HCT116 (cell line): ENCODE results near the gene FCF1. TPM values are rescaled to one million over a fixed set of nuclear protein-coding genes. Genes with fewer than 3 reads are reported as not detected.

Source experiments
- ATAC-seq: fragments of 200-7000 bp; cut with Tn5 transposase; 2 replicates; pipeline ENCODE4 v1.9.1; 2020; ENCODE audit warnings: mild to moderate bottlenecking, moderate library complexity
- BruUV-seq: library from RNA; stranded (reverse); fragments of 400-500 nt; replicated peaks from 2 replicates; lab custom pipeline; 2021; lab: Mats Ljungman, UMichigan
- CTCF ChIA-PET: fragments of 300-600 bp; sonication (Branson Sonifier 250); formaldehyde crosslinking; loops from one replicate; lab custom pipeline; 2021; ENCODE audit warnings: antibody characterized with exemption; lab: Charles Lee
- POLR2A ChIA-PET: fragments of 300-600, 350-600 bp; sonication (Branson Sonifier 250); formaldehyde crosslinking; loops from one replicate; lab custom pipeline; 2021; ENCODE audit warnings: antibody characterized with exemption; lab: Charles Lee
- RAD21 ChIA-PET, 2 experiments: fragments of 300-600 bp; sonication (Branson Sonifier 250); formaldehyde crosslinking; loops; one replicate each; lab custom pipeline; 2023; ENCODE audit warnings: low total read pairs in 2 of 2; ENCODE audit not compliant: uncharacterized antibody in 2 of 2, unreplicated experiment in 2 of 2, low non-redundant PET in 1 of 2; lab: Charles Lee
- DNase-seq: peaks from one replicate; pipeline ENCODE4 v3.0.0-alpha.2; 2010; ENCODE audit warnings: low read depth, low spot score
- H2AFZ ChIP-seq: fragments of 200-600 bp; shearing (Covaris generic), sonication (generic); 2 replicates; pipeline ENCODE4 v1.6.1; 2017; ENCODE audit warnings: low read depth, mixed run types, mixed read lengths, antibody characterized with exemption, low read length; ENCODE audit not compliant: poor library complexity, severe bottlenecking
- H3K27ac ChIP-seq: 2 replicates; pipeline ENCODE4 v1.5.1; 2012; ENCODE audit warnings: low read depth, low read length
- H3K27me3 ChIP-seq: fragments of 200-600 bp; sonication (generic); 2 replicates; pipeline ENCODE4 v1.6.1; 2016; ENCODE audit warnings: mixed run types, low read length, mixed read lengths; ENCODE audit not compliant: insufficient read depth
- H3K36me3 ChIP-seq, 2 experiments: fragments of 200-500 bp in 1 of 2; fragments of 200-600 bp in 1 of 2; sonication (Bioruptor generic) in 1 of 2; sonication (generic) in 1 of 2; 2 replicates each; pipeline versions ENCODE4 v1.5.1 to v1.6.1; 2014 to 2016; ENCODE audit warnings: low read length in 2 of 2, inconsistent platforms in 1 of 2, mixed read lengths in 1 of 2, mixed run types in 1 of 2; ENCODE audit not compliant: insufficient read depth in 2 of 2, control insufficient read depth in 1 of 2
- H3K4me1 ChIP-seq, 2 experiments: fragments of 200-600 bp in 1 of 2; sonication (generic) in 1 of 2; 2 replicates each; pipeline versions ENCODE4 v1.5.1 to v1.6.1; 2012 to 2017; ENCODE audit warnings: low read length in 2 of 2, inconsistent platforms in 1 of 2, mild to moderate bottlenecking in 1 of 2, mixed read lengths in 1 of 2, mixed run types in 1 of 2, moderate library complexity in 1 of 2; ENCODE audit not compliant: insufficient read depth in 2 of 2, control insufficient read depth in 1 of 2
- H3K4me2 ChIP-seq: fragments of 200-600 bp; sonication (generic); 2 replicates; pipeline ENCODE4 v1.6.1; 2017; ENCODE audit warnings: mixed run types, low read length, mixed read lengths
- H3K4me3 ChIP-seq, 2 experiments: fragments of 200-600 bp in 1 of 2; sonication (generic) in 1 of 2; replicated peaks in 1 of 2; 2 replicates each; pipeline ENCODE4 v1.5.1; 2011 to 2016; ENCODE audit warnings: low read length in 2 of 2, control low read depth in 1 of 2, low read depth in 1 of 2, mild to moderate bottlenecking in 1 of 2, mixed read lengths in 1 of 2, mixed run types in 1 of 2
- H3K79me2 ChIP-seq: fragments of 200-600 bp; sonication (generic); 2 replicates; pipeline ENCODE4 v1.6.1; 2017; ENCODE audit warnings: mild to moderate bottlenecking, mixed run types, low read length, moderate library complexity, mixed read lengths; ENCODE audit not compliant: insufficient read depth
- H3K9ac ChIP-seq: fragments of 200-600 bp; sonication (generic); 2 replicates; pipeline ENCODE4 v1.6.1; 2016; ENCODE audit warnings: low read length, mixed read lengths
- H3K9me2 ChIP-seq: fragments of 200-600 bp; sonication (generic), shearing (Covaris generic); 2 replicates; pipeline ENCODE4 v1.6.1; 2017; ENCODE audit warnings: mixed run types, mild to moderate bottlenecking, moderate library complexity; ENCODE audit not compliant: insufficient read depth
- H3K9me3 ChIP-seq, 2 experiments: fragments of 200-500 bp in 1 of 2; fragments of 200-600 bp in 1 of 2; sonication (Bioruptor generic) in 1 of 2; sonication (generic) in 1 of 2; 2 replicates each; pipeline ENCODE4 v1.6.1; 2014 to 2017; ENCODE audit warnings: low read length in 2 of 2, mixed read lengths in 2 of 2, inconsistent platforms in 1 of 2, low read depth in 1 of 2, mild to moderate bottlenecking in 1 of 2, mixed run types in 1 of 2, moderate library complexity in 1 of 2; ENCODE audit not compliant: control insufficient read depth in 1 of 2, insufficient read depth in 1 of 2
- H4K20me1 ChIP-seq: fragments of 200-600 bp; sonication (generic), shearing (Covaris generic); 2 replicates; pipeline ENCODE4 v1.6.1; 2017; ENCODE audit warnings: mixed run types, mild to moderate bottlenecking, moderate library complexity; ENCODE audit not compliant: insufficient read depth
- ATF3 ChIP-seq: IDR thresholded peaks from 2 replicates; pipeline ENCODE4 v1.6.1; 2012
- CBX3 ChIP-seq: IDR thresholded peaks from 2 replicates; pipeline ENCODE4 v1.6.1; 2012; ENCODE audit warnings: low read depth
- CEBPB ChIP-seq: IDR thresholded peaks from 2 replicates; pipeline ENCODE4 v1.6.1; 2012; ENCODE audit warnings: low read depth
- EGR1 ChIP-seq: IDR thresholded peaks from 2 replicates; pipeline ENCODE4 v1.6.1; 2012; ENCODE audit warnings: low read depth
- ELF1 ChIP-seq: IDR thresholded peaks from 2 replicates; pipeline ENCODE4 v1.6.1; 2012; ENCODE audit warnings: low read depth, borderline replicate concordance
- EZH2 ChIP-seq: fragments of 200-600 bp; sonication (generic); IDR thresholded peaks from 2 replicates; pipeline ENCODE4 v1.6.1; 2017; ENCODE audit warnings: antibody characterized with exemption, mixed run types
- EZH2phosphoT487 ChIP-seq: fragments of 200-600 bp; IDR thresholded peaks from 2 replicates; pipeline ENCODE4 v1.6.1; 2018; ENCODE audit warnings: antibody characterized with exemption, borderline replicate concordance
- JUND ChIP-seq: IDR thresholded peaks from 2 replicates; pipeline ENCODE4 v1.6.1; 2012
- POLR2A ChIP-seq: IDR thresholded peaks from 2 replicates; pipeline ENCODE4 v1.7.0; 2011; ENCODE audit warnings: borderline replicate concordance; ENCODE audit not compliant: insufficient read depth, insufficient read length; ENCODE audit errors: extremely low read depth
- POLR2AphosphoS5 ChIP-seq: IDR thresholded peaks from 2 replicates; pipeline ENCODE4 v1.6.1; 2011; ENCODE audit warnings: mild to moderate bottlenecking, low read depth, low read length, moderate library complexity
- RAD21 ChIP-seq: IDR thresholded peaks from 2 replicates; pipeline ENCODE4 v1.6.1; 2012; ENCODE audit warnings: low read depth, mild to moderate bottlenecking
- SIN3A ChIP-seq: IDR thresholded peaks from 2 replicates; pipeline ENCODE4 v1.6.1; 2012; ENCODE audit warnings: low read depth
- SP1 ChIP-seq: IDR thresholded peaks from 2 replicates; pipeline ENCODE4 v1.6.1; 2012; ENCODE audit warnings: low read depth
- SRF ChIP-seq: IDR thresholded peaks from 2 replicates; pipeline ENCODE4 v1.6.1; 2012; ENCODE audit warnings: low read depth
- TCF7L2 ChIP-seq: IDR thresholded peaks from 2 replicates; pipeline ENCODE4 v1.7.0; 2011; ENCODE audit warnings: borderline replicate concordance, inconsistent platforms; ENCODE audit not compliant: insufficient read depth, insufficient read length; ENCODE audit errors: extremely low read depth
- YY1 ChIP-seq: IDR thresholded peaks from 2 replicates; pipeline ENCODE4 v1.6.1; 2011; ENCODE audit warnings: low read length, low read depth, moderate library complexity, mild to moderate bottlenecking; ENCODE audit not compliant: insufficient replicate concordance; ENCODE audit errors: extremely low read depth
- ZBTB33 ChIP-seq: IDR thresholded peaks from 2 replicates; pipeline ENCODE4 v1.6.1; 2011; ENCODE audit warnings: mild to moderate bottlenecking, low read length, moderate library complexity; ENCODE audit not compliant: insufficient replicate concordance; ENCODE audit errors: extremely low read depth
- ZFX ChIP-seq: fragments of 450-650 bp; IDR thresholded peaks from 2 replicates; pipeline ENCODE4 v1.6.1; 2017
- ZNF274 ChIP-seq: fragments of 200-500 bp; sonication (Bioruptor generic); IDR thresholded peaks from 2 replicates; pipeline ENCODE4 v1.6.1; 2014; ENCODE audit warnings: mild to moderate bottlenecking, low read depth, low read length, inconsistent platforms
- intact Hi-C: fragments of 100-400 bp; cut with micrococcal nuclease; formaldehyde crosslinking; loops from 2 replicates; pipeline ENCODE4 v1.10.0; 2022
- total RNA-seq: library from RNA; stranded (reverse); gene quantifications from one replicate; pipeline ENCODE4 v1.2.1, GENCODE V29; 2021; ENCODE audit not compliant: unreplicated experiment
- TF ChIP-seq, protein P1 (sequence below), 3 experiments: fragments of 200-600 bp in 1 of 3; sonication (generic) in 1 of 3; IDR thresholded peaks in 2 of 3; conservative IDR thresholded peaks in 1 of 3; 2 replicates each; pipeline ENCODE4 v1.5.1; 2012 to 2017; ENCODE audit warnings: low read depth in 2 of 3, low read length in 2 of 3, antibody characterized with exemption in 1 of 3, borderline replicate concordance in 1 of 3, control low read depth in 1 of 3, mild to moderate bottlenecking in 1 of 3, mixed read lengths in 1 of 3, mixed run types in 1 of 3, moderate library complexity in 1 of 3; ENCODE audit not compliant: insufficient read depth in 1 of 3

FCF1 gene
- total RNA-seq, 1 experiment from 2014 or later = 69.0 TPM

- Histone ChIP-seq H3K27ac (no peak overlapping the region), H3K79me2 (no peaks in the 10 kb centered on the region), H3K9me2 (no peaks in the 10 kb centered on the region), H3K4me1 (no peaks in the 10 kb centered on the region), H3K4me2 (no peak overlapping the region), H4K20me1 (no peaks in the 10 kb centered on the region), H3K36me3 (no peaks in the 10 kb centered on the region), H3K9me3 (no peaks in the 10 kb centered on the region), H3K9ac (no peak overlapping the region), H3K4me3 (no peak overlapping the region), H3K27me3 (no peaks in the 10 kb centered on the region), H2AFZ (no peak overlapping the region)
- no peak for DNase-seq
- ChIA-PET POLR2A (interaction anchor here (1.1 kb wide), 1 partner anchor 9 kb away, joined by 5 read pairs; the partner anchor contains the start of gene YLPM1), RAD21 (no interaction called here), CTCF (no interaction called here)
- no peak for ATAC-seq
- no peak for TF ChIP-seq SIN3A
- TF ChIP-seq JUND = no peak
- TF ChIP-seq, protein P1, sequence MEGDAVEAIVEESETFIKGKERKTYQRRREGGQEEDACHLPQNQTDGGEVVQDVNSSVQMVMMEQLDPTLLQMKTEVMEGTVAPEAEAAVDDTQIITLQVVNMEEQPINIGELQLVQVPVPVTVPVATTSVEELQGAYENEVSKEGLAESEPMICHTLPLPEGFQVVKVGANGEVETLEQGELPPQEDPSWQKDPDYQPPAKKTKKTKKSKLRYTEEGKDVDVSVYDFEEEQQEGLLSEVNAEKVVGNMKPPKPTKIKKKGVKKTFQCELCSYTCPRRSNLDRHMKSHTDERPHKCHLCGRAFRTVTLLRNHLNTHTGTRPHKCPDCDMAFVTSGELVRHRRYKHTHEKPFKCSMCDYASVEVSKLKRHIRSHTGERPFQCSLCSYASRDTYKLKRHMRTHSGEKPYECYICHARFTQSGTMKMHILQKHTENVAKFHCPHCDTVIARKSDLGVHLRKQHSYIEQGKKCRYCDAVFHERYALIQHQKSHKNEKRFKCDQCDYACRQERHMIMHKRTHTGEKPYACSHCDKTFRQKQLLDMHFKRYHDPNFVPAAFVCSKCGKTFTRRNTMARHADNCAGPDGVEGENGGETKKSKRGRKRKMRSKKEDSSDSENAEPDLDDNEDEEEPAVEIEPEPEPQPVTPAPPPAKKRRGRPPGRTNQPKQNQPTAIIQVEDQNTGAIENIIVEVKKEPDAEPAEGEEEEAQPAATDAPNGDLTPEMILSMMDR (IDR thresholded peaks at IDR 0.05 in 2 of 3, conservative IDR thresholded peaks at IDR 0.05 in 1 of 3; ENCODE audit: borderline replicate concordance in 1 of 3, insufficient read depth in 1 of 3, low read depth in 2 of 3, low read length in 2 of 3) = no peak
- no peak for TF ChIP-seq ZBTB33
- TF ChIP-seq CEBPB = no peak
- TF ChIP-seq TCF7L2 = no peak
- TF ChIP-seq EZH2 = no peak
- TF ChIP-seq ELF1 = no peak
- TF ChIP-seq YY1 = no peak
- TF ChIP-seq SRF = no peak
- no peak for TF ChIP-seq ATF3
- no peak for TF ChIP-seq EGR1
- no peak for TF ChIP-seq POLR2A
- TF ChIP-seq RAD21 = no peak
- TF ChIP-seq ZFX = no peak
- no peak for TF ChIP-seq ZNF274
- no peak for TF ChIP-seq CBX3
- no peak for TF ChIP-seq POLR2AphosphoS5
- no peak for TF ChIP-seq EZH2phosphoT487
- TF ChIP-seq SP1 = no peak
- intact Hi-C loops = no loop called here
- no TSS peak for BruUV-seq
Measured at GRCh38 chr14:74754157-74754556, 41.2 kb downstream of the FCF1 start.
